Head of caudate nucleus (tissue), 42 donors: Measurements from ENCODE around the gene SMAD1.

Experiments
- DNase-seq, 42 donors: peaks; one replicate each; pipeline versions ENCODE4 v3.0.0 to v3.0.0-alpha.2; 2020 to 2021; ENCODE audit warnings: mixed read lengths in 7 of 42
- intact Hi-C: fragments of 100-400 bp; cut with DNase I; formaldehyde crosslinking; loops from one replicate; pipeline ENCODE4 v1.15.0; 2022

Gene SMAD1

DNA sequence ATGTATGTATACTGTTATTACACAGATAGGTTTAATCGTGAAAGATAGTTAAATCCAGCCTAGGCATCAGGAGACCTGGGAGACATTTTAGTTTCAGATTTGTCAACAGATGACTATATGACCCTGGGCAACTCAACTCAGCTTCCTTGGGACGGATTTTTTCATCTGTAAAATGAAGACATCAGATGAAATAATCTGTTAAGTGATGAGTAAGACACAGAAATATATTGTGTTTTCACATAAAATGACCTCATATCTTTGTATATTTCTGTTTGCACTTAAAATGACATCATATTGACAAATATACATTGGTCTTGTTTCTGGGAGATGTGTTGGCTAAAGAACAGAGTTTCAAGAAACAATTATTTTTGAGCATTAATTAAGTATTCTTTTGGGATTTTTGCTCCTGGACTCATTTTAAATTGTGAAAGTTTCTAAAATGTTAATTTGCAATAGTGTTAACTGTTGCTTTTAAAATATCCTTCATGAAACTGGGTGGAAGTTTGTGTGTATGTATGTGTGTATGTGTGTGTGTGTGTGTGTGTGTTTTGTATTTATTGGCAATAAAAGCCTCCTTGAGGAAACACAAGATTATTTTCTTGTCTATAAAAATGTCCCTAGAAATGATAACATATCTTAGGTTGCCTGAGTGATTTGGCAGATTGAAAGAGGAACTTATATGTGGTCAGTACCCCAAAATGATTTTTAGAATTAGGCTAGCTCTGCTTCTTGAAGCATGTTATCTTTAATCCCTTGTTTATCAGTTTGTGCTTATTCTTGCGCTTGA is 108.5 kb downstream of the SMAD1 start:
- no peak for DNase-seq
- intact Hi-C loops: no loop called here

- intact Hi-C loops: no loop called here
- no peak for DNase-seq
These were observed 120.6 kb downstream of the SMAD1 start for GRCh38 chr4:145602129-145602760.

DNA sequence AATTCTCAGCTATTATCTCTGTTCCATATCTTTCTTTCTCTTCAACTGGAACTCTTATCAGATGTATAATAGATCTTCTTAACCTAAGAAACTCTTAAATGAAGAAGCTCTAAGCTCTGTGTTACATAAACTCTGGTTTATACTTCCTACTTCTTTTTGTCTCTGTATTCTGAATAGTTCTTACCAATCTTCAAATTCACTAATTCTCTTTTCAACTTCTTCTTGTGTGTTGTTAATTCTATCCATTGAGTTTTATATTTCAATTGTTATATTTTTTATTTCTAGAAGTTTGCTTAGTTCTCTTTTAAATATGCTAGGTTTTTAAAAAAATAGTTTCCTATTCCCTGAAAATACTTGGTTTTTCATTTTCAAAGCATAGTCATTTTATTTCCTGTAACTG is 124.3 kb downstream of the SMAD1 start:
- DNase-seq: no peak
- intact Hi-C loops: no loop called here
